WERI-Rb-1 (cell line): ENCODE data around the gene ARF4.
"Not testable (repeated sequence)": the region's sequence is repeated elsewhere in the genome, so short reads cannot be mapped to it uniquely, and the experiment has no call there.

Experiments
- DNase-seq: peaks from one replicate; pipeline ENCODE4 v3.0.0-alpha.2; 2020
- H3K27ac ChIP-seq: fragments of 250-450 bp; sonication (Bioruptor Pico); 2 replicates; pipeline ENCODE4 v1.5.1; 2020; ENCODE audit warnings: mild to moderate bottlenecking, moderate library complexity
- H3K27me3 ChIP-seq: fragments of 250-450 bp; sonication (Bioruptor Pico); 2 replicates; pipeline ENCODE4 v1.5.1; 2021; ENCODE audit warnings: mild to moderate bottlenecking, low read depth, moderate library complexity; ENCODE audit not compliant: insufficient read depth, severe bottlenecking
- H3K36me3 ChIP-seq: fragments of 250-450 bp; sonication (Bioruptor Pico); 2 replicates; pipeline ENCODE4 v1.5.1; 2020; ENCODE audit warnings: mild to moderate bottlenecking, moderate library complexity
- H3K4me3 ChIP-seq: 2 replicates; pipeline ENCODE4 v1.5.1; 2011; ENCODE audit warnings: low read depth, mild to moderate bottlenecking, control low read depth, low read length
- H3K9me3 ChIP-seq: fragments of 250-450 bp; sonication (Bioruptor Pico); 2 replicates; pipeline ENCODE4 v1.5.1; 2021; ENCODE audit warnings: mild to moderate bottlenecking, moderate library complexity; ENCODE audit not compliant: severe bottlenecking
- TF ChIP-seq, protein P1 (sequence below): IDR thresholded peaks from 2 replicates; pipeline ENCODE4 v1.5.1; 2011; ENCODE audit warnings: low read depth, mild to moderate bottlenecking, control low read depth, inconsistent platforms, low read length

Gene ARF4

GRCh38 chr3:57624801-57625200, 27.7 kb upstream of the ARF4 start:
- Histone ChIP-seq H3K27ac (no peak overlapping the region), H3K4me3 (no peak overlapping the region), H3K36me3 (peaks cover 34% of the 10 kb centered on the region), H3K27me3 (no peaks in the 10 kb centered on the region), H3K9me3 (no peaks in the 10 kb centered on the region)
- TF ChIP-seq, protein P1, sequence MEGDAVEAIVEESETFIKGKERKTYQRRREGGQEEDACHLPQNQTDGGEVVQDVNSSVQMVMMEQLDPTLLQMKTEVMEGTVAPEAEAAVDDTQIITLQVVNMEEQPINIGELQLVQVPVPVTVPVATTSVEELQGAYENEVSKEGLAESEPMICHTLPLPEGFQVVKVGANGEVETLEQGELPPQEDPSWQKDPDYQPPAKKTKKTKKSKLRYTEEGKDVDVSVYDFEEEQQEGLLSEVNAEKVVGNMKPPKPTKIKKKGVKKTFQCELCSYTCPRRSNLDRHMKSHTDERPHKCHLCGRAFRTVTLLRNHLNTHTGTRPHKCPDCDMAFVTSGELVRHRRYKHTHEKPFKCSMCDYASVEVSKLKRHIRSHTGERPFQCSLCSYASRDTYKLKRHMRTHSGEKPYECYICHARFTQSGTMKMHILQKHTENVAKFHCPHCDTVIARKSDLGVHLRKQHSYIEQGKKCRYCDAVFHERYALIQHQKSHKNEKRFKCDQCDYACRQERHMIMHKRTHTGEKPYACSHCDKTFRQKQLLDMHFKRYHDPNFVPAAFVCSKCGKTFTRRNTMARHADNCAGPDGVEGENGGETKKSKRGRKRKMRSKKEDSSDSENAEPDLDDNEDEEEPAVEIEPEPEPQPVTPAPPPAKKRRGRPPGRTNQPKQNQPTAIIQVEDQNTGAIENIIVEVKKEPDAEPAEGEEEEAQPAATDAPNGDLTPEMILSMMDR: no peak
- no peak for DNase-seq

GRCh38 chr3:57622362-57622761, 25.2 kb upstream of the ARF4 start:
- TF ChIP-seq, protein P1: no peak
- Histone ChIP-seq H3K4me3 (no peak overlapping the region), H3K27ac (no peak overlapping the region), H3K9me3 (no peaks in the 10 kb centered on the region), H3K27me3 (no peaks in the 10 kb centered on the region), H3K36me3 (peaks cover 13% of the 10 kb centered on the region)
- no peak for DNase-seq

DNA sequence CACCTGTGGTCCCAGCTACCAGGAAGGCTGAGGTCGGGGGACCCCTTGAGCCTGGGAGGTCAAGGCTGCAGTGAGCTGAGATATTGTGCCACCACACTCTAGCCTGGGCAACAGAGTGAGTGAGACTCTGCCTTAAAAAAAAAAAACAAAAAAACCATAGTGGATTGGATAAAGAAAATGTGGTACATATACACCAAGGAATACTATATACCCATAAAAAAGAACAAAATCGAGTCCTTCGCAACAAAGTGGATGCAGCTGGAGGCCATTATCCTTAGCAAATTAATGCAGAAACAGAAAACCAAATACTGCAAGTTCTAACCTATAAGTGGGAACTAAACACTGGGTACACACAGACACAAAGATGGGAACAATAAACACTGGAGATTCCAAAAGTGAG, 20.6 kb upstream of the ARF4 start:
- no peaks in the 10 kb centered on the region for H3K9me3 ChIP-seq
- TF ChIP-seq, protein P1: no peak
- no peak for DNase-seq
- no peak overlapping the region for H3K4me3 ChIP-seq
- H3K36me3 ChIP-seq: no peaks in the 10 kb centered on the region; the same call in 1 of the 2 replicates
- H3K27ac ChIP-seq: no peak overlapping the region
- H3K27me3 ChIP-seq: no peaks in the 10 kb centered on the region

DNA sequence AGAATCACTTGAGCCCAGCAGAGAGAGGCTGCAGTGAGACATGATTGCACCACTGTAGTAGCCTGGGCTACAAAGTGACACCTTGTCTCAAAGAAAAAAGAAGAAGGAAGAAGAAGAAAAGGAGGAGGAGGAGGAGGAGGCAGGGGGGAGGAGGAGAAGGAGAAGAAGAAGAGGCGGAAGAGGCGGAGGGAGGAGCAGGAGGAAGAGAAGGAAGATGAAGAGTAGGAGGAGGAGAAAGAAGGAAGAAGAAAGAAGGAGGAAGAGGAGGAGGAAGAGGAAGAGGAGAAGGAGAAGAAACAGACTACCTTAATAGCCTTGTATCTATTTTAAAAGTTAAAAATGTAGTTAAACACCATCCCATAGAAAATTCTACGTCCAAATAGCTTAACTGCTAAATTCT, 19.1 kb upstream of the ARF4 start:
- no peaks in the 10 kb centered on the region for H3K27me3 ChIP-seq
- DNase-seq: no peak
- H3K27ac ChIP-seq: no peak overlapping the region
- no peaks in the 10 kb centered on the region for H3K36me3 ChIP-seq
- no peak overlapping the region for H3K4me3 ChIP-seq
- TF ChIP-seq, protein P1: no peak
- H3K9me3 ChIP-seq: no peaks in the 10 kb centered on the region

DNA sequence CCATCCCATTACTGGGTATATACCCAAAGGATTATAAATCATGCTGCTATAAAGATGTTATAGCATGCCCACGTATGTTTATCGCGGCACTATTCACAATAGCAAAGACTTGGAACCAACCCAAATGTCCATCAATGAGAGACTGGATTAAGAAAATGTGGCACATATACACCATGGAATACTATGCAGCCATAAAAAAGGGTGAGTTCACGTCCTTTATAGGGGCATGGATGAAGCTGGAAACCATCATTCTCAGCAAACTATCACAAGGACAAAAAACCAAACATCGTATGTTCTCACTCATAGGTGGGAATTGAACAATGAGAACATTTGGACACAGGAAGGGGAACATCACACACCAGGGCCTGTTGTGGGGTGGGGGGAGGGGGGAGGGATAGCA, 14.7 kb upstream of the ARF4 start:
- not testable (repeated sequence) for H3K27ac ChIP-seq, DNase-seq, H3K9me3 ChIP-seq

GRCh38 chr3:57605683-57606082, 8.5 kb upstream of the ARF4 start:
- H3K4me3 ChIP-seq: no peak overlapping the region
- no peak overlapping the region for H3K27ac ChIP-seq
- DNase-seq: no peak
- TF ChIP-seq, protein P1: no peak
- H3K27me3 ChIP-seq: no peaks in the 10 kb centered on the region
- no peaks in the 10 kb centered on the region for H3K9me3 ChIP-seq
- no peaks in the 10 kb centered on the region for H3K36me3 ChIP-seq

More for the DNA sequence above, 14.7 kb upstream of the ARF4 start:
- H3K36me3 ChIP-seq, H3K27me3 ChIP-seq, H3K4me3 ChIP-seq: not testable (repeated sequence)
